IMR-90 (cell line): ENCODE measurements around the gene SESN1. TPM values are rescaled to one million over a fixed set of nuclear protein-coding genes. Genes with fewer than 3 reads are reported as not detected.

Experiments used
- ATAC-seq: fragments of 200-7000 bp; cut with Tn5 transposase; 2 replicates; pipeline ENCODE4 v1.9.1; 2020; ENCODE audit warnings: low read depth, mild to moderate bottlenecking, moderate library complexity
- BruUV-seq: library from RNA; stranded (reverse); fragments of 400-500 nt; replicated peaks from 2 replicates; lab custom pipeline; 2021; lab: Mats Ljungman, UMichigan
- CTCF ChIA-PET: fragments of 300-600 bp; formaldehyde crosslinking; extraction: SDS; loops from one replicate; lab custom pipeline; 2021; ENCODE audit warnings: antibody characterized with exemption; lab: Yijun Ruan, JAX
- POLR2A ChIA-PET: fragments of 300-600 bp; sonication (Branson Sonifier 250); formaldehyde crosslinking; loops from one replicate; lab custom pipeline; 2022; ENCODE audit warnings: antibody characterized with exemption; ENCODE audit not compliant: unreplicated experiment; lab: Charles Lee
- DNase-seq: peaks from one replicate; pipeline ENCODE4 v3.0.0; 2013
- H2AFZ ChIP-seq: replicated peaks from 2 replicates; pipeline ENCODE3; 2013; ENCODE audit warnings: low read length, mild to moderate bottlenecking; ENCODE audit not compliant: poor library complexity
- H2AK5ac ChIP-seq: 2 replicates; pipeline ENCODE4 v1.6.1; 2013; ENCODE audit warnings: low read depth, low read length, inconsistent platforms
- H2AK9ac ChIP-seq: replicated peaks from 2 replicates; pipeline ENCODE3; 2013; ENCODE audit warnings: mild to moderate bottlenecking, low read depth, low read length, moderate library complexity; ENCODE audit not compliant: poor library complexity
- H2BK120ac ChIP-seq: 2 replicates; pipeline ENCODE4 v1.6.1; 2013; ENCODE audit warnings: low read depth, low read length, inconsistent platforms
- H2BK15ac ChIP-seq: 3 replicates; pipeline ENCODE4 v1.6.1; 2013; ENCODE audit warnings: low read depth, low read length, inconsistent platforms
- H2BK20ac ChIP-seq: 2 replicates; pipeline ENCODE4 v1.6.1; 2013; ENCODE audit warnings: low read depth, mild to moderate bottlenecking, inconsistent platforms, low read length, moderate library complexity
- H2BK5ac ChIP-seq: 2 replicates; pipeline ENCODE4 v1.6.1; 2013; ENCODE audit warnings: mild to moderate bottlenecking, low read depth, low read length, inconsistent platforms; ENCODE audit not compliant: poor library complexity, severe bottlenecking
- H3K14ac ChIP-seq: replicated peaks from 2 replicates; pipeline ENCODE4 v1.6.1; 2013; ENCODE audit warnings: low read depth, low read length, inconsistent platforms
- H3K18ac ChIP-seq: 2 replicates; pipeline ENCODE4 v1.6.1; 2013; ENCODE audit warnings: low read depth, low read length, control low read depth
- H3K23ac ChIP-seq: 2 replicates; pipeline ENCODE4 v1.6.1; 2013; ENCODE audit warnings: low read depth, low read length, inconsistent platforms
- H3K27ac ChIP-seq: 2 replicates; pipeline ENCODE4 v1.5.1; 2013; ENCODE audit warnings: mild to moderate bottlenecking, control low read depth, low read length; ENCODE audit not compliant: insufficient read depth
- H3K27me3 ChIP-seq: 2 replicates; pipeline ENCODE4 v1.6.1; 2013; ENCODE audit warnings: low read length; ENCODE audit not compliant: control insufficient read depth, insufficient read depth
- H3K36me3 ChIP-seq: 2 replicates; pipeline ENCODE4 v1.6.1; 2013; ENCODE audit warnings: low read length, mixed read lengths; ENCODE audit not compliant: control insufficient read depth, insufficient read depth
- H3K4ac ChIP-seq: 2 replicates; pipeline ENCODE4 v1.6.1; 2013; ENCODE audit warnings: low read depth, low read length, inconsistent platforms
- H3K4me1 ChIP-seq: 2 replicates; pipeline ENCODE4 v1.6.1; 2013; ENCODE audit warnings: low read length, mixed read lengths; ENCODE audit not compliant: control insufficient read depth, insufficient read depth
- H3K4me2 ChIP-seq: 2 replicates; pipeline ENCODE4 v1.6.1; 2013; ENCODE audit warnings: low read depth, mild to moderate bottlenecking, control low read depth, low read length, moderate library complexity
- H3K4me3 ChIP-seq: 2 replicates; pipeline ENCODE4 v1.5.1; 2013; ENCODE audit warnings: low read depth, mild to moderate bottlenecking, control low read depth, low read length, moderate library complexity; ENCODE audit not compliant: insufficient read depth
- H3K56ac ChIP-seq: 2 replicates; pipeline ENCODE4 v1.6.1; 2013; ENCODE audit warnings: low read length, inconsistent platforms; ENCODE audit not compliant: insufficient read depth; ENCODE audit errors: extremely low read depth
- H3K79me1 ChIP-seq, 2 experiments: 2 replicates each; pipeline ENCODE4 v1.6.1; 2013; ENCODE audit warnings: low read length in 2 of 2, inconsistent platforms in 1 of 2, low read depth in 1 of 2
- H3K9ac ChIP-seq: 2 replicates; pipeline ENCODE4 v1.6.1; 2013; ENCODE audit warnings: low read depth, low read length, control low read depth
- H3K9me1 ChIP-seq: 2 replicates; pipeline ENCODE4 v1.6.1; 2013; ENCODE audit warnings: low read length, inconsistent platforms; ENCODE audit not compliant: insufficient read depth
- H3K9me3 ChIP-seq: 2 replicates; pipeline ENCODE4 v1.6.1; 2013; ENCODE audit warnings: low read length; ENCODE audit not compliant: control insufficient read depth, insufficient read depth
- H4K20me1 ChIP-seq: 2 replicates; pipeline ENCODE4 v1.6.1; 2013; ENCODE audit warnings: low read length, inconsistent platforms; ENCODE audit not compliant: insufficient read depth
- H4K5ac ChIP-seq: 2 replicates; pipeline ENCODE4 v1.6.1; 2013; ENCODE audit warnings: mild to moderate bottlenecking, low read depth, low read length, control low read depth
- H4K8ac ChIP-seq, 2 experiments: 2 replicates each; pipeline ENCODE4 v1.6.1; 2013; ENCODE audit warnings: low read depth in 2 of 2, low read length in 2 of 2, control low read depth in 1 of 2, inconsistent platforms in 1 of 2
- H4K91ac ChIP-seq: 2 replicates; pipeline ENCODE4 v1.6.1; 2013; ENCODE audit warnings: low read depth, low read length, inconsistent platforms; ENCODE audit not compliant: insufficient read depth
- BHLHE40 ChIP-seq: fragments of 150-350 bp; IDR thresholded peaks from 2 replicates; pipeline ENCODE4 v1.6.1; 2016; ENCODE audit warnings: mild to moderate bottlenecking, low read depth, low read length
- CHD1 ChIP-seq: IDR thresholded peaks from 2 replicates; pipeline ENCODE4 v1.6.1; 2012; ENCODE audit warnings: low read depth, low read length, improper control_type of control experiment
- FOS ChIP-seq: fragments of 150-350 bp; IDR thresholded peaks from 2 replicates; pipeline ENCODE4 v1.6.1; 2016; ENCODE audit warnings: low read depth, low read length
- MAFK ChIP-seq: IDR thresholded peaks from 2 replicates; pipeline ENCODE4 v1.6.1; 2012; ENCODE audit warnings: low read depth, low read length, improper control_type of control experiment
- MXI1 ChIP-seq: IDR thresholded peaks from 2 replicates; pipeline ENCODE4 v1.6.1; 2012; ENCODE audit warnings: low read depth, mild to moderate bottlenecking, low read length, moderate library complexity, borderline replicate concordance
- POLR2A ChIP-seq: IDR thresholded peaks from 2 replicates; pipeline ENCODE4 v1.6.1; 2012; ENCODE audit warnings: mild to moderate bottlenecking, low read depth, low read length
- RAD21 ChIP-seq: IDR thresholded peaks from 2 replicates; pipeline ENCODE4 v1.6.1; 2012; ENCODE audit warnings: low read length, improper control_type of control experiment
- RCOR1 ChIP-seq: IDR thresholded peaks from 2 replicates; pipeline ENCODE4 v1.6.1; 2012; ENCODE audit warnings: mild to moderate bottlenecking, low read length, improper control_type of control experiment; ENCODE audit not compliant: insufficient replicate concordance
- RFX5 ChIP-seq: IDR thresholded peaks from 2 replicates; pipeline ENCODE4 v1.8.0; 2012; ENCODE audit warnings: low read depth, mild to moderate bottlenecking, low read length, moderate library complexity
- SMC3 ChIP-seq: fragments of 150-350 bp; IDR thresholded peaks from 2 replicates; pipeline ENCODE4 v1.6.1; 2016; ENCODE audit warnings: low read depth, mild to moderate bottlenecking, antibody characterized with exemption, low read length, moderate library complexity
- dilution Hi-C: fragments of 300-500 bp; cut with HindIII; formaldehyde crosslinking; loops from one replicate; pipeline ENCODE4 v1.14.3; 2018; ENCODE audit warnings: low sequenced_read_pairs; ENCODE audit not compliant: unreplicated experiment
- in situ Hi-C: fragments of 300-500 bp; cut with MboI; formaldehyde crosslinking; loops from 3 replicates; pipeline ENCODE4 v1.14.3; 2019; ENCODE audit warnings: low sequenced_read_pairs, inconsistent platforms, mixed read lengths
- intact Hi-C: fragments of 100-400 bp; cut with micrococcal nuclease; formaldehyde crosslinking; loops from 2 replicates; pipeline ENCODE4 v1.10.0; 2022
- polyA plus RNA-seq, 3 experiments: library from polyadenylated mRNA; depleted of rRNA; stranded (reverse); fragments of >200 nt; gene quantifications; 2 replicates each; pipeline ENCODE4 v1.2.3, GENCODE V29; 2012; ENCODE audit warnings: low replicate concordance in 1 of 3
- total RNA-seq: library from RNA; depleted of rRNA; stranded (reverse); fragments of >200 nt; gene quantifications from 2 replicates; pipeline ENCODE4 v1.2.3, GENCODE V29; 2012
- TF ChIP-seq, protein P1 (sequence below): conservative IDR thresholded peaks from 2 replicates; pipeline ENCODE4 v1.5.1; 2012; ENCODE audit warnings: mild to moderate bottlenecking, low read depth, low read length, improper control_type of control experiment
- TF ChIP-seq, protein P2 (sequence below): fragments of 150-350 bp; IDR thresholded peaks from 2 replicates; pipeline ENCODE4 v1.6.1; 2017; ENCODE audit warnings: mild to moderate bottlenecking, antibody characterized with exemption, low read length, low read depth
- TF ChIP-seq, protein P3 (sequence below): fragments of 150-350 bp; IDR thresholded peaks from 2 replicates; pipeline ENCODE4 v1.6.1; 2016; ENCODE audit warnings: low read depth, mild to moderate bottlenecking, low read length, moderate library complexity, borderline replicate concordance

Gene SESN1
- total and polyA plus RNA-seq, 2 of the 4 experiments (the other 2 are of a cell fraction), result 9.7 to 16.7 TPM

DNA sequence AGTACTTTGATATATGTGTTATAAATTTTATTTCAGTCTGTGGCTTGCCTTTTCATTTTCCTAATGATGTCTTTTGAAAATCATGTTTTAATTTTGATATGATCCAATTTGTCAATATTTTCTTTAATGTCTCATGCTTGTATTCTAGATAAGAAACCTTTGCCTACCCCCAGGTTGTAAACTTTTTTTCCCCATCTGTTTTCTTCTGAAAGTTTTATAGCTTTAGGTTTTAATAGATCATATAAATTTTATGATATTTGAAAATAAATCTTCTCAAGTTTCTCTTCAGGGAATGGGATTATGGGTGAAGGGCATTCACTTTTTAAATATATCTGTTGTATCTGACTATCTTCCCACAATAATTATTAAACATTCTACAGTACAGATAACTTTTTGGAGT lies 66.7 kb downstream of the SESN1 start:
- Histone ChIP-seq H3K4ac (no peak overlapping the region), H3K9ac (no peak overlapping the region), H4K5ac (no peak overlapping the region), H3K23ac (no peak overlapping the region), H2AFZ (no peak overlapping the region), H3K79me1 (no peaks in the 10 kb centered on the region; a peak in 1 of 4 replicates), H2BK20ac (no peak overlapping the region), H3K27me3 (no peaks in the 10 kb centered on the region), H3K9me1 (no peaks in the 10 kb centered on the region; the same call in none of the 2 replicates), H4K20me1 (no peaks in the 10 kb centered on the region; the same call in 1 of the 2 replicates), H2BK15ac (no peak overlapping the region), H3K4me1 (peaks cover 2% of the 10 kb centered on the region; the same call in 1 of the 2 replicates), H3K14ac (no peak overlapping the region), H2BK5ac (no peak overlapping the region), H3K4me2 (no peak overlapping the region), H3K27ac (no peak overlapping the region), H3K9me3 (no peaks in the 10 kb centered on the region), H2AK9ac (no peak overlapping the region), H2BK120ac (no peak overlapping the region), H3K36me3 (no peaks in the 10 kb centered on the region), H3K4me3 (no peak overlapping the region), H3K18ac (no peak overlapping the region), H2AK5ac (no peak overlapping the region), H4K8ac (no peak overlapping the region), H4K91ac (no peak overlapping the region), H3K56ac (no peak overlapping the region)
- DNase-seq (no peak), ATAC-seq (no peak)
- TF ChIP-seq RAD21 (no peak), POLR2A (no peak), FOS (no peak), RCOR1 (no peak), BHLHE40 (no peak), CHD1 (no peak), SMC3 (no peak), MXI1 (no peak), RFX5 (no peak), MAFK (no peak)
- TF ChIP-seq, protein P1, sequence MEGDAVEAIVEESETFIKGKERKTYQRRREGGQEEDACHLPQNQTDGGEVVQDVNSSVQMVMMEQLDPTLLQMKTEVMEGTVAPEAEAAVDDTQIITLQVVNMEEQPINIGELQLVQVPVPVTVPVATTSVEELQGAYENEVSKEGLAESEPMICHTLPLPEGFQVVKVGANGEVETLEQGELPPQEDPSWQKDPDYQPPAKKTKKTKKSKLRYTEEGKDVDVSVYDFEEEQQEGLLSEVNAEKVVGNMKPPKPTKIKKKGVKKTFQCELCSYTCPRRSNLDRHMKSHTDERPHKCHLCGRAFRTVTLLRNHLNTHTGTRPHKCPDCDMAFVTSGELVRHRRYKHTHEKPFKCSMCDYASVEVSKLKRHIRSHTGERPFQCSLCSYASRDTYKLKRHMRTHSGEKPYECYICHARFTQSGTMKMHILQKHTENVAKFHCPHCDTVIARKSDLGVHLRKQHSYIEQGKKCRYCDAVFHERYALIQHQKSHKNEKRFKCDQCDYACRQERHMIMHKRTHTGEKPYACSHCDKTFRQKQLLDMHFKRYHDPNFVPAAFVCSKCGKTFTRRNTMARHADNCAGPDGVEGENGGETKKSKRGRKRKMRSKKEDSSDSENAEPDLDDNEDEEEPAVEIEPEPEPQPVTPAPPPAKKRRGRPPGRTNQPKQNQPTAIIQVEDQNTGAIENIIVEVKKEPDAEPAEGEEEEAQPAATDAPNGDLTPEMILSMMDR, result no peak
- TF ChIP-seq, protein P2, sequence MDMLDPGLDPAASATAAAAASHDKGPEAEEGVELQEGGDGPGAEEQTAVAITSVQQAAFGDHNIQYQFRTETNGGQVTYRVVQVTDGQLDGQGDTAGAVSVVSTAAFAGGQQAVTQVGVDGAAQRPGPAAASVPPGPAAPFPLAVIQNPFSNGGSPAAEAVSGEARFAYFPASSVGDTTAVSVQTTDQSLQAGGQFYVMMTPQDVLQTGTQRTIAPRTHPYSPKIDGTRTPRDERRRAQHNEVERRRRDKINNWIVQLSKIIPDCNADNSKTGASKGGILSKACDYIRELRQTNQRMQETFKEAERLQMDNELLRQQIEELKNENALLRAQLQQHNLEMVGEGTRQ, result no peak
- TF ChIP-seq, protein P3, sequence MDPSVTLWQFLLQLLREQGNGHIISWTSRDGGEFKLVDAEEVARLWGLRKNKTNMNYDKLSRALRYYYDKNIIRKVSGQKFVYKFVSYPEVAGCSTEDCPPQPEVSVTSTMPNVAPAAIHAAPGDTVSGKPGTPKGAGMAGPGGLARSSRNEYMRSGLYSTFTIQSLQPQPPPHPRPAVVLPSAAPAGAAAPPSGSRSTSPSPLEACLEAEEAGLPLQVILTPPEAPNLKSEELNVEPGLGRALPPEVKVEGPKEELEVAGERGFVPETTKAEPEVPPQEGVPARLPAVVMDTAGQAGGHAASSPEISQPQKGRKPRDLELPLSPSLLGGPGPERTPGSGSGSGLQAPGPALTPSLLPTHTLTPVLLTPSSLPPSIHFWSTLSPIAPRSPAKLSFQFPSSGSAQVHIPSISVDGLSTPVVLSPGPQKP, result no peak
- dilution Hi-C loops, result no loop called here
- intact Hi-C loops, result no loop called here
- in situ Hi-C loops, result no loop called here
- CTCF ChIA-PET, result no interaction called here
- BruUV-seq, result no TSS peak
- POLR2A ChIA-PET, result no interaction called here
